HCT116 (cell line): ENCODE data around the gene MBP. TPM values are rescaled to one million over a fixed set of nuclear protein-coding genes. Genes with fewer than 3 reads are reported as not detected.

ENCODE experiments used
- ATAC-seq: fragments of 200-7000 bp; cut with Tn5 transposase; 2 replicates; pipeline ENCODE4 v1.9.1; 2020; ENCODE audit warnings: mild to moderate bottlenecking, moderate library complexity
- BruUV-seq: library from RNA; stranded (reverse); fragments of 400-500 nt; replicated peaks from 2 replicates; lab custom pipeline; 2021; lab: Mats Ljungman, UMichigan
- CTCF ChIA-PET: fragments of 300-600 bp; sonication (Branson Sonifier 250); formaldehyde crosslinking; loops from one replicate; lab custom pipeline; 2021; ENCODE audit warnings: antibody characterized with exemption; lab: Charles Lee
- POLR2A ChIA-PET: fragments of 300-600, 350-600 bp; sonication (Branson Sonifier 250); formaldehyde crosslinking; loops from one replicate; lab custom pipeline; 2021; ENCODE audit warnings: antibody characterized with exemption; lab: Charles Lee
- RAD21 ChIA-PET, 2 experiments: fragments of 300-600 bp; sonication (Branson Sonifier 250); formaldehyde crosslinking; loops; one replicate each; lab custom pipeline; 2023; ENCODE audit warnings: low total read pairs in 2 of 2; ENCODE audit not compliant: uncharacterized antibody in 2 of 2, unreplicated experiment in 2 of 2, low non-redundant PET in 1 of 2; lab: Charles Lee
- DNase-seq: peaks from one replicate; pipeline ENCODE4 v3.0.0-alpha.2; 2010; ENCODE audit warnings: low read depth, low spot score
- H2AFZ ChIP-seq: fragments of 200-600 bp; shearing (Covaris generic), sonication (generic); 2 replicates; pipeline ENCODE4 v1.6.1; 2017; ENCODE audit warnings: low read depth, mixed run types, mixed read lengths, antibody characterized with exemption, low read length; ENCODE audit not compliant: poor library complexity, severe bottlenecking
- H3K27ac ChIP-seq: 2 replicates; pipeline ENCODE4 v1.5.1; 2012; ENCODE audit warnings: low read depth, low read length
- H3K27me3 ChIP-seq: fragments of 200-600 bp; sonication (generic); 2 replicates; pipeline ENCODE4 v1.6.1; 2016; ENCODE audit warnings: mixed run types, low read length, mixed read lengths; ENCODE audit not compliant: insufficient read depth
- H3K36me3 ChIP-seq, 2 experiments: fragments of 200-500 bp in 1 of 2; fragments of 200-600 bp in 1 of 2; sonication (Bioruptor generic) in 1 of 2; sonication (generic) in 1 of 2; 2 replicates each; pipeline versions ENCODE4 v1.5.1 to v1.6.1; 2014 to 2016; ENCODE audit warnings: low read length in 2 of 2, inconsistent platforms in 1 of 2, mixed read lengths in 1 of 2, mixed run types in 1 of 2; ENCODE audit not compliant: insufficient read depth in 2 of 2, control insufficient read depth in 1 of 2
- H3K4me1 ChIP-seq, 2 experiments: fragments of 200-600 bp in 1 of 2; sonication (generic) in 1 of 2; 2 replicates each; pipeline versions ENCODE4 v1.5.1 to v1.6.1; 2012 to 2017; ENCODE audit warnings: low read length in 2 of 2, inconsistent platforms in 1 of 2, mild to moderate bottlenecking in 1 of 2, mixed read lengths in 1 of 2, mixed run types in 1 of 2, moderate library complexity in 1 of 2; ENCODE audit not compliant: insufficient read depth in 2 of 2, control insufficient read depth in 1 of 2
- H3K4me2 ChIP-seq: fragments of 200-600 bp; sonication (generic); 2 replicates; pipeline ENCODE4 v1.6.1; 2017; ENCODE audit warnings: mixed run types, low read length, mixed read lengths
- H3K4me3 ChIP-seq, 2 experiments: fragments of 200-600 bp in 1 of 2; sonication (generic) in 1 of 2; replicated peaks in 1 of 2; 2 replicates each; pipeline ENCODE4 v1.5.1; 2011 to 2016; ENCODE audit warnings: low read length in 2 of 2, control low read depth in 1 of 2, low read depth in 1 of 2, mild to moderate bottlenecking in 1 of 2, mixed read lengths in 1 of 2, mixed run types in 1 of 2
- H3K79me2 ChIP-seq: fragments of 200-600 bp; sonication (generic); 2 replicates; pipeline ENCODE4 v1.6.1; 2017; ENCODE audit warnings: mild to moderate bottlenecking, mixed run types, low read length, moderate library complexity, mixed read lengths; ENCODE audit not compliant: insufficient read depth
- H3K9ac ChIP-seq: fragments of 200-600 bp; sonication (generic); 2 replicates; pipeline ENCODE4 v1.6.1; 2016; ENCODE audit warnings: low read length, mixed read lengths
- H3K9me2 ChIP-seq: fragments of 200-600 bp; sonication (generic), shearing (Covaris generic); 2 replicates; pipeline ENCODE4 v1.6.1; 2017; ENCODE audit warnings: mixed run types, mild to moderate bottlenecking, moderate library complexity; ENCODE audit not compliant: insufficient read depth
- H3K9me3 ChIP-seq, 2 experiments: fragments of 200-500 bp in 1 of 2; fragments of 200-600 bp in 1 of 2; sonication (Bioruptor generic) in 1 of 2; sonication (generic) in 1 of 2; 2 replicates each; pipeline ENCODE4 v1.6.1; 2014 to 2017; ENCODE audit warnings: low read length in 2 of 2, mixed read lengths in 2 of 2, inconsistent platforms in 1 of 2, low read depth in 1 of 2, mild to moderate bottlenecking in 1 of 2, mixed run types in 1 of 2, moderate library complexity in 1 of 2; ENCODE audit not compliant: control insufficient read depth in 1 of 2, insufficient read depth in 1 of 2
- H4K20me1 ChIP-seq: fragments of 200-600 bp; sonication (generic), shearing (Covaris generic); 2 replicates; pipeline ENCODE4 v1.6.1; 2017; ENCODE audit warnings: mixed run types, mild to moderate bottlenecking, moderate library complexity; ENCODE audit not compliant: insufficient read depth
- CBX3 ChIP-seq: IDR thresholded peaks from 2 replicates; pipeline ENCODE4 v1.6.1; 2012; ENCODE audit warnings: low read depth
- CEBPB ChIP-seq: IDR thresholded peaks from 2 replicates; pipeline ENCODE4 v1.6.1; 2012; ENCODE audit warnings: low read depth
- EGR1 ChIP-seq: IDR thresholded peaks from 2 replicates; pipeline ENCODE4 v1.6.1; 2012; ENCODE audit warnings: low read depth
- ELF1 ChIP-seq: IDR thresholded peaks from 2 replicates; pipeline ENCODE4 v1.6.1; 2012; ENCODE audit warnings: low read depth, borderline replicate concordance
- EZH2 ChIP-seq: fragments of 200-600 bp; sonication (generic); IDR thresholded peaks from 2 replicates; pipeline ENCODE4 v1.6.1; 2017; ENCODE audit warnings: antibody characterized with exemption, mixed run types
- EZH2phosphoT487 ChIP-seq: fragments of 200-600 bp; IDR thresholded peaks from 2 replicates; pipeline ENCODE4 v1.6.1; 2018; ENCODE audit warnings: antibody characterized with exemption, borderline replicate concordance
- JUND ChIP-seq: IDR thresholded peaks from 2 replicates; pipeline ENCODE4 v1.6.1; 2012
- POLR2A ChIP-seq: IDR thresholded peaks from 2 replicates; pipeline ENCODE4 v1.7.0; 2011; ENCODE audit warnings: borderline replicate concordance; ENCODE audit not compliant: insufficient read depth, insufficient read length; ENCODE audit errors: extremely low read depth
- POLR2AphosphoS5 ChIP-seq: IDR thresholded peaks from 2 replicates; pipeline ENCODE4 v1.6.1; 2011; ENCODE audit warnings: mild to moderate bottlenecking, low read depth, low read length, moderate library complexity
- RAD21 ChIP-seq: IDR thresholded peaks from 2 replicates; pipeline ENCODE4 v1.6.1; 2012; ENCODE audit warnings: low read depth, mild to moderate bottlenecking
- SRF ChIP-seq: IDR thresholded peaks from 2 replicates; pipeline ENCODE4 v1.6.1; 2012; ENCODE audit warnings: low read depth
- YY1 ChIP-seq: IDR thresholded peaks from 2 replicates; pipeline ENCODE4 v1.6.1; 2011; ENCODE audit warnings: low read length, low read depth, moderate library complexity, mild to moderate bottlenecking; ENCODE audit not compliant: insufficient replicate concordance; ENCODE audit errors: extremely low read depth
- ZFX ChIP-seq: fragments of 450-650 bp; IDR thresholded peaks from 2 replicates; pipeline ENCODE4 v1.6.1; 2017
- intact Hi-C: fragments of 100-400 bp; cut with micrococcal nuclease; formaldehyde crosslinking; loops from 2 replicates; pipeline ENCODE4 v1.10.0; 2022
- total RNA-seq: library from RNA; stranded (reverse); gene quantifications from one replicate; pipeline ENCODE4 v1.2.1, GENCODE V29; 2021; ENCODE audit not compliant: unreplicated experiment
- TF ChIP-seq, protein P1 (sequence below): IDR thresholded peaks from 2 replicates; pipeline ENCODE4 v1.6.1; 2012
- TF ChIP-seq, protein P2 (sequence below), 3 experiments: fragments of 200-600 bp in 1 of 3; sonication (generic) in 1 of 3; IDR thresholded peaks in 2 of 3; conservative IDR thresholded peaks in 1 of 3; 2 replicates each; pipeline ENCODE4 v1.5.1; 2012 to 2017; ENCODE audit warnings: low read depth in 2 of 3, low read length in 2 of 3, antibody characterized with exemption in 1 of 3, borderline replicate concordance in 1 of 3, control low read depth in 1 of 3, mild to moderate bottlenecking in 1 of 3, mixed read lengths in 1 of 3, mixed run types in 1 of 3, moderate library complexity in 1 of 3; ENCODE audit not compliant: insufficient read depth in 1 of 3
- TF ChIP-seq, protein P3 (sequence below): IDR thresholded peaks from 2 replicates; pipeline ENCODE4 v1.6.1; 2012; ENCODE audit warnings: low read depth

The MBP gene
- total RNA-seq, 1 experiment from 2014 or later, result 34.9 TPM

DNA sequence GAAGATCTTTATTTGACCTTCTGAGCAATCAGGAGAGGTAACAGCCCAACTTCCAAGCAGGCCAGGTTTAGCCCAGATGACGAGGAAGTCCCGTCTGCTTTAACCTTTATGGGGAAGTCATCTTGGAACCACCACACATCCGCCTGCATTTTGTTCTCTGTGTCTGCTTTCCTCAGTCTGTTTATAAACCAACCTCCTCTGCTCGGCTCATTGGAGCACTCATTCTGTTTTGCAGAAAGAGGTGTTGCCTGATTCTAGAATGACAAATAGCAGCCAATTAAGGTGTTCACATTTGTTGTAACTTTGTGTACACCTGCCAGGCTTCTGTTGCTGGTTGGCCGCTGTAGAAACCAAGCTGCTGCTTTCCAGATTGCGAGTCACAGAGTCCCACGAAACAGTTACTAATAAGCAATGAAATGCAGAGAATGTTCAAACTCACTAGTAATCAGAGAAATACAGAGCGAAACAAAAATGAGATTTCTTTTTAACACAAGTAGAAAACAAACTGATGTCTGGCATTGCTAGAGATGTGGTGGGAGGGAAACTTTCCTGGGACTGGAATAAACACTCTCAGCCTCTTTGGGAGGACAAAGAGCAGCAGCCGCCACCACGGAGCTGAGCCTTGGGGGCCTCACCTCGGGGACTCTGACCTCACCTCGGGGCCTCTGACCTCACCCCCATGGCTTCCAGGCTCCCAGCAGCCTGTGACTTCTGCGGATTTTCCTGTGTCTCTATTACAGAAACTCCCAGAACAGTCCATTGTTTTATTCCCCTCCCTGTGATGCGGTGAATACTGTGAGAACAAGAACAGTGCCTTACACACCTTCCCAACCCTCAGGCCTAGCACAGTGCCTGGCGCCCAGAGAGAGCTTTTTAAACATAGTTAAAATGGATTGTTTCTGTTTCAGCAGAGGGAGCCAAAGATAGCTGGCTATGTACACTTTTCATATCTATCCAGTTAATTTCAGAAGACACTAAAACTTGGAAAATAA is 64.0 kb downstream of the MBP start:
- Histone ChIP-seq H3K27ac (peak overlapping the region; percentile 67), H3K4me1 (peaks cover 46 to 71% of the 10 kb centered on the region in 2 experiments), H3K9me2 (no peaks in the 10 kb centered on the region), H3K4me3 (peak overlapping the region in 1 of 2 experiments; percentile 37; a peak in 2 of 4 replicates), H3K79me2 (peaks cover 41% of the 10 kb centered on the region; the same call in 1 of the 2 replicates), H3K36me3 (peaks cover 0 to 6% of the 10 kb centered on the region in 2 experiments; a peak in 1 of 4 replicates), H3K27me3 (no peaks in the 10 kb centered on the region), H3K4me2 (peak overlapping the region; percentile 77), H2AFZ (no peak overlapping the region), H3K9ac (peak overlapping the region; percentile 54), H3K9me3 (no peaks in the 10 kb centered on the region), H4K20me1 (no peaks in the 10 kb centered on the region)
- ATAC-seq (no peak), DNase-seq (no peak)
- ChIA-PET RAD21 (interaction anchor here in 1 of 2 experiments (1.1 kb wide), 1 partner anchor 143 kb away, joined by 3 read pairs; no protein-coding TSS in a partner anchor), POLR2A (interaction anchor here (0.9 kb wide), 1 partner anchor 33 kb away, joined by 3 read pairs; no protein-coding TSS in a partner anchor), CTCF (interaction anchor here (0.7 kb wide), 1 partner anchor 68 kb away, joined by 4 read pairs; no protein-coding TSS in a partner anchor)
- TF ChIP-seq CBX3 (no peak), EGR1 (no peak), EZH2phosphoT487 (no peak), JUND (no peak), SRF (no peak), RAD21 (no peak), ZFX (no peak), POLR2A (no peak), EZH2 (no peak), POLR2AphosphoS5 (no peak), ELF1 (no peak), YY1 (no peak), CEBPB (no peak)
- TF ChIP-seq, protein P1, sequence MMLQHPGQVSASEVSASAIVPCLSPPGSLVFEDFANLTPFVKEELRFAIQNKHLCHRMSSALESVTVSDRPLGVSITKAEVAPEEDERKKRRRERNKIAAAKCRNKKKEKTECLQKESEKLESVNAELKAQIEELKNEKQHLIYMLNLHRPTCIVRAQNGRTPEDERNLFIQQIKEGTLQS, result no peak
- TF ChIP-seq, protein P2, sequence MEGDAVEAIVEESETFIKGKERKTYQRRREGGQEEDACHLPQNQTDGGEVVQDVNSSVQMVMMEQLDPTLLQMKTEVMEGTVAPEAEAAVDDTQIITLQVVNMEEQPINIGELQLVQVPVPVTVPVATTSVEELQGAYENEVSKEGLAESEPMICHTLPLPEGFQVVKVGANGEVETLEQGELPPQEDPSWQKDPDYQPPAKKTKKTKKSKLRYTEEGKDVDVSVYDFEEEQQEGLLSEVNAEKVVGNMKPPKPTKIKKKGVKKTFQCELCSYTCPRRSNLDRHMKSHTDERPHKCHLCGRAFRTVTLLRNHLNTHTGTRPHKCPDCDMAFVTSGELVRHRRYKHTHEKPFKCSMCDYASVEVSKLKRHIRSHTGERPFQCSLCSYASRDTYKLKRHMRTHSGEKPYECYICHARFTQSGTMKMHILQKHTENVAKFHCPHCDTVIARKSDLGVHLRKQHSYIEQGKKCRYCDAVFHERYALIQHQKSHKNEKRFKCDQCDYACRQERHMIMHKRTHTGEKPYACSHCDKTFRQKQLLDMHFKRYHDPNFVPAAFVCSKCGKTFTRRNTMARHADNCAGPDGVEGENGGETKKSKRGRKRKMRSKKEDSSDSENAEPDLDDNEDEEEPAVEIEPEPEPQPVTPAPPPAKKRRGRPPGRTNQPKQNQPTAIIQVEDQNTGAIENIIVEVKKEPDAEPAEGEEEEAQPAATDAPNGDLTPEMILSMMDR (IDR thresholded peaks at IDR 0.05 in 2 of 3, conservative IDR thresholded peaks at IDR 0.05 in 1 of 3; ENCODE audit: borderline replicate concordance in 1 of 3, insufficient read depth in 1 of 3, low read depth in 2 of 3, low read length in 2 of 3), result no peak
- TF ChIP-seq, protein P3, sequence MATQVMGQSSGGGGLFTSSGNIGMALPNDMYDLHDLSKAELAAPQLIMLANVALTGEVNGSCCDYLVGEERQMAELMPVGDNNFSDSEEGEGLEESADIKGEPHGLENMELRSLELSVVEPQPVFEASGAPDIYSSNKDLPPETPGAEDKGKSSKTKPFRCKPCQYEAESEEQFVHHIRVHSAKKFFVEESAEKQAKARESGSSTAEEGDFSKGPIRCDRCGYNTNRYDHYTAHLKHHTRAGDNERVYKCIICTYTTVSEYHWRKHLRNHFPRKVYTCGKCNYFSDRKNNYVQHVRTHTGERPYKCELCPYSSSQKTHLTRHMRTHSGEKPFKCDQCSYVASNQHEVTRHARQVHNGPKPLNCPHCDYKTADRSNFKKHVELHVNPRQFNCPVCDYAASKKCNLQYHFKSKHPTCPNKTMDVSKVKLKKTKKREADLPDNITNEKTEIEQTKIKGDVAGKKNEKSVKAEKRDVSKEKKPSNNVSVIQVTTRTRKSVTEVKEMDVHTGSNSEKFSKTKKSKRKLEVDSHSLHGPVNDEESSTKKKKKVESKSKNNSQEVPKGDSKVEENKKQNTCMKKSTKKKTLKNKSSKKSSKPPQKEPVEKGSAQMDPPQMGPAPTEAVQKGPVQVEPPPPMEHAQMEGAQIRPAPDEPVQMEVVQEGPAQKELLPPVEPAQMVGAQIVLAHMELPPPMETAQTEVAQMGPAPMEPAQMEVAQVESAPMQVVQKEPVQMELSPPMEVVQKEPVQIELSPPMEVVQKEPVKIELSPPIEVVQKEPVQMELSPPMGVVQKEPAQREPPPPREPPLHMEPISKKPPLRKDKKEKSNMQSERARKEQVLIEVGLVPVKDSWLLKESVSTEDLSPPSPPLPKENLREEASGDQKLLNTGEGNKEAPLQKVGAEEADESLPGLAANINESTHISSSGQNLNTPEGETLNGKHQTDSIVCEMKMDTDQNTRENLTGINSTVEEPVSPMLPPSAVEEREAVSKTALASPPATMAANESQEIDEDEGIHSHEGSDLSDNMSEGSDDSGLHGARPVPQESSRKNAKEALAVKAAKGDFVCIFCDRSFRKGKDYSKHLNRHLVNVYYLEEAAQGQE, result no peak
- intact Hi-C loops, result loop anchor here (5.0 kb wide), 2 partner anchors 144 to 246 kb away; partner anchors contain the start of gene ZNF236
- BruUV-seq, result no TSS peak
